Activated naive CD8-positive, alpha-beta T cell treated with anti-CD3 and anti-CD28 coated beads, Interleukin-2, amount 50 U/mL, for 24 hours (primary cell): ENCODE measurements around the gene CST5.

Source experiments
- ATAC-seq: fragments of 150-1000 bp; cut with Tn5 transposase; one replicate; pipeline ENCODE4 v1.10.0; 2021
- DNase-seq: peaks from one replicate; pipeline ENCODE4 v3.0.0; 2021
- H3K27ac Mint-ChIP-seq: one replicate; pipeline ENCODE4 v1.8.0; 2021; ENCODE audit warnings: mild to moderate bottlenecking, mixed read lengths
- H3K27me3 Mint-ChIP-seq: one replicate; pipeline ENCODE4 v1.8.0; 2021; ENCODE audit warnings: mixed read lengths
- H3K36me3 Mint-ChIP-seq: one replicate; pipeline ENCODE4 v1.8.0; 2021; ENCODE audit warnings: low read depth, mixed read lengths
- H3K4me1 Mint-ChIP-seq: one replicate; pipeline ENCODE4 v1.8.0; 2021; ENCODE audit warnings: mixed read lengths
- H3K4me3 Mint-ChIP-seq: one replicate; pipeline ENCODE4 v1.8.0; 2021; ENCODE audit warnings: mild to moderate bottlenecking, moderate library complexity, mixed read lengths
- H3K9me3 Mint-ChIP-seq: one replicate; pipeline ENCODE4 v1.8.0; 2021; ENCODE audit warnings: mixed read lengths

The CST5 gene

GRCh38 chr20:23879328-23879798 lies at the start of gene CST5:
CST5 (minus strand) TSS chr20:23879748; CDS start chr20:23879676, 72 bp downstream.
- no peak for ATAC-seq

GRCh38 chr20:23928788-23929187 lies 49.2 kb upstream of the CST5 start:
- H3K9me3 Mint-ChIP-seq = peaks cover 11% of the 10 kb centered on the region
- ATAC-seq (peak; percentile 49), DNase-seq (peak; percentile 40)
- peaks cover 24% of the 10 kb centered on the region for H3K4me1 Mint-ChIP-seq
- peak overlapping the region; percentile 12 for H3K4me3 Mint-ChIP-seq
- H3K27me3 Mint-ChIP-seq = no peaks in the 10 kb centered on the region
- H3K27ac Mint-ChIP-seq = no peak overlapping the region
- no peaks in the 10 kb centered on the region for H3K36me3 Mint-ChIP-seq

More at GRCh38 chr20:23879328-23879798, at the start of gene CST5:
- no peaks in the 10 kb centered on the region for H3K36me3 Mint-ChIP-seq
- H3K27ac Mint-ChIP-seq = no peak within 1 kb of the TSS
- H3K4me3 Mint-ChIP-seq = no peak within 1 kb of the TSS
- no peaks in the 10 kb centered on the region for H3K27me3 Mint-ChIP-seq
- DNase-seq = no peak
- no peaks in the 10 kb centered on the region for H3K9me3 Mint-ChIP-seq
- peaks cover 5% of the 10 kb centered on the region for H3K4me1 Mint-ChIP-seq

GRCh38 chr20:23928353-23928752 lies 48.8 kb upstream of the CST5 start:
- no peak overlapping the region for H3K27ac Mint-ChIP-seq
- no peak for DNase-seq
- peaks cover 24% of the 10 kb centered on the region for H3K4me1 Mint-ChIP-seq
- H3K9me3 Mint-ChIP-seq = peaks cover 11% of the 10 kb centered on the region
- no peaks in the 10 kb centered on the region for H3K36me3 Mint-ChIP-seq
- no peaks in the 10 kb centered on the region for H3K27me3 Mint-ChIP-seq
- peak overlapping the region; percentile 12 for H3K4me3 Mint-ChIP-seq
- ATAC-seq = peak; percentile 40

GRCh38 chr20:23926944-23927872 lies 47.7 kb upstream of the CST5 start:
- ATAC-seq (no peak), DNase-seq (no peak)
- peaks cover 11% of the 10 kb centered on the region for H3K9me3 Mint-ChIP-seq
- no peaks in the 10 kb centered on the region for H3K27me3 Mint-ChIP-seq
- no peak overlapping the region for H3K4me3 Mint-ChIP-seq
- H3K27ac Mint-ChIP-seq = no peak overlapping the region
- H3K4me1 Mint-ChIP-seq = peaks cover 26% of the 10 kb centered on the region
- no peaks in the 10 kb centered on the region for H3K36me3 Mint-ChIP-seq

GRCh38 chr20:23926526-23926880 lies 47.0 kb upstream of the CST5 start:
- ATAC-seq (no peak), DNase-seq (no peak)
- no peaks in the 10 kb centered on the region for H3K36me3 Mint-ChIP-seq
- H3K4me3 Mint-ChIP-seq = no peak overlapping the region
- H3K9me3 Mint-ChIP-seq = peaks cover 11% of the 10 kb centered on the region
- no peak overlapping the region for H3K27ac Mint-ChIP-seq
- peaks cover 26% of the 10 kb centered on the region for H3K4me1 Mint-ChIP-seq
- no peaks in the 10 kb centered on the region for H3K27me3 Mint-ChIP-seq

GRCh38 chr20:23925789-23926525 lies 46.4 kb upstream of the CST5 start:
- ATAC-seq = no peak
- no peaks in the 10 kb centered on the region for H3K27me3 Mint-ChIP-seq
- no peak overlapping the region for H3K4me3 Mint-ChIP-seq
- peaks cover 26% of the 10 kb centered on the region for H3K4me1 Mint-ChIP-seq
- peaks cover 11% of the 10 kb centered on the region for H3K9me3 Mint-ChIP-seq
- no peaks in the 10 kb centered on the region for H3K36me3 Mint-ChIP-seq
- H3K27ac Mint-ChIP-seq = no peak overlapping the region
- DNase-seq = no peak

- Mint-ChIP-seq H3K4me3 (no peak overlapping the region), H3K4me1 (peaks cover 39% of the 10 kb centered on the region), H3K27ac (no peak overlapping the region), H3K9me3 (peaks cover under 1% of the 10 kb centered on the region), H3K27me3 (no peaks in the 10 kb centered on the region), H3K36me3 (no peaks in the 10 kb centered on the region)
- ATAC-seq (no peak), DNase-seq (no peak)
These were observed 45.2 kb upstream of the CST5 start for GRCh38 chr20:23924751-23925150.

GRCh38 chr20:23923891-23924435 lies 44.4 kb upstream of the CST5 start:
- H3K27ac Mint-ChIP-seq = no peak overlapping the region
- H3K27me3 Mint-ChIP-seq = no peaks in the 10 kb centered on the region
- no peak overlapping the region for H3K4me3 Mint-ChIP-seq
- ATAC-seq = no peak
- no peaks in the 10 kb centered on the region for H3K36me3 Mint-ChIP-seq
- peaks cover 41% of the 10 kb centered on the region for H3K4me1 Mint-ChIP-seq
- DNase-seq = no peak
- H3K9me3 Mint-ChIP-seq = no peaks in the 10 kb centered on the region

GRCh38 chr20:23923311-23923710 lies 43.8 kb upstream of the CST5 start:
- no peak overlapping the region for H3K4me3 Mint-ChIP-seq
- no peak for ATAC-seq
- no peak for DNase-seq
- no peaks in the 10 kb centered on the region for H3K36me3 Mint-ChIP-seq
- no peaks in the 10 kb centered on the region for H3K27me3 Mint-ChIP-seq
- H3K4me1 Mint-ChIP-seq = peaks cover 39% of the 10 kb centered on the region
- H3K27ac Mint-ChIP-seq = no peak overlapping the region
- H3K9me3 Mint-ChIP-seq = no peaks in the 10 kb centered on the region

- Mint-ChIP-seq H3K4me1 (peaks cover 38% of the 10 kb centered on the region), H3K27ac (no peak overlapping the region), H3K36me3 (no peaks in the 10 kb centered on the region), H3K27me3 (no peaks in the 10 kb centered on the region), H3K9me3 (no peaks in the 10 kb centered on the region), H3K4me3 (peak overlapping the region; percentile 21)
- DNase-seq (no peak), ATAC-seq (no peak)
These were observed 41.1 kb upstream of the CST5 start for GRCh38 chr20:23920408-23921325.

- DNase-seq (no peak), ATAC-seq (no peak)
- H3K36me3 Mint-ChIP-seq = no peaks in the 10 kb centered on the region
- peaks cover 44% of the 10 kb centered on the region for H3K4me1 Mint-ChIP-seq
- no peaks in the 10 kb centered on the region for H3K9me3 Mint-ChIP-seq
- H3K27ac Mint-ChIP-seq = no peak overlapping the region
- H3K4me3 Mint-ChIP-seq = no peak overlapping the region
- H3K27me3 Mint-ChIP-seq = peaks cover 2% of the 10 kb centered on the region
These were observed 39.3 kb upstream of the CST5 start for GRCh38 chr20:23918896-23919295.

GRCh38 chr20:23918101-23918862 lies 38.7 kb upstream of the CST5 start:
- peaks cover 2% of the 10 kb centered on the region for H3K27me3 Mint-ChIP-seq
- no peak overlapping the region for H3K4me3 Mint-ChIP-seq
- ATAC-seq = no peak
- H3K9me3 Mint-ChIP-seq = no peaks in the 10 kb centered on the region
- peaks cover 44% of the 10 kb centered on the region for H3K4me1 Mint-ChIP-seq
- no peak overlapping the region for H3K27ac Mint-ChIP-seq
- DNase-seq = no peak
- H3K36me3 Mint-ChIP-seq = no peaks in the 10 kb centered on the region

GRCh38 chr20:23917024-23917725 lies 37.6 kb upstream of the CST5 start:
- H3K27me3 Mint-ChIP-seq = peaks cover 2% of the 10 kb centered on the region
- peaks cover 42% of the 10 kb centered on the region for H3K4me1 Mint-ChIP-seq
- H3K4me3 Mint-ChIP-seq = no peak overlapping the region
- no peaks in the 10 kb centered on the region for H3K36me3 Mint-ChIP-seq
- no peak for ATAC-seq
- no peak overlapping the region for H3K27ac Mint-ChIP-seq
- H3K9me3 Mint-ChIP-seq = no peaks in the 10 kb centered on the region
- no peak for DNase-seq
